B cell (primary cell): ENCODE data around the gene RPRD1A. TPM values are rescaled to one million over a fixed set of nuclear protein-coding genes. Genes with fewer than 3 reads are reported as not detected.

Experiments used
- ATAC-seq: fragments of 200-7000 bp; cut with Tn5 transposase; one replicate; pipeline ENCODE4 v1.10.0; 2021; ENCODE audit warnings: low read depth, mild to moderate bottlenecking, moderate number of reproducible peaks, moderate library complexity
- CTCF ChIA-PET: fragments of 350-600 bp; sonication (Branson Sonifier 250); formaldehyde crosslinking; loops from one replicate; lab custom pipeline; 2021; ENCODE audit warnings: antibody characterized with exemption, inconsistent platforms; lab: Charles Lee
- POLR2A ChIA-PET: fragments of 350-600 bp; sonication (Branson Sonifier 250); formaldehyde crosslinking; loops from one replicate; lab custom pipeline; 2021; ENCODE audit warnings: antibody characterized with exemption; lab: Charles Lee
- DNase-seq: peaks from one replicate; pipeline ENCODE4 v3.0.0; 2013
- H2AFZ ChIP-seq: 2 replicates; pipeline ENCODE4 v1.6.1; 2012; ENCODE audit warnings: mild to moderate bottlenecking, low read depth, low read length; ENCODE audit not compliant: insufficient read depth, poor library complexity, severe bottlenecking
- H3K27ac ChIP-seq, 2 donors: 1 replicate in 1 of 2; 2 replicates in 1 of 2; pipeline ENCODE4 v1.5.1; 2012 to 2013; ENCODE audit warnings: low read length in 2 of 2, mild to moderate bottlenecking in 2 of 2, moderate library complexity in 1 of 2
- H3K27me3 ChIP-seq, 4 experiments: fragments of 200-600 bp in 1 of 4; sonication (generic) in 1 of 4; replicated peaks in 1 of 4; 1 replicate in 2 of 4; 2 replicates in 2 of 4; pipeline versions ENCODE4 v1.6.1 to v1.7.0; 2013 to 2016; ENCODE audit warnings: low read length in 3 of 4, mild to moderate bottlenecking in 2 of 4, mixed read lengths in 1 of 4, moderate library complexity in 1 of 4; ENCODE audit not compliant: insufficient read depth in 4 of 4, control insufficient read depth in 3 of 4; ENCODE audit errors: control extremely low read depth in 1 of 4
- H3K36me3 ChIP-seq, 2 experiments: replicated peaks in 1 of 2; 1 replicate in 1 of 2; 2 replicates in 1 of 2; pipeline versions ENCODE4 v1.6.1 to v1.7.1; 2013; ENCODE audit warnings: low read length in 1 of 2; ENCODE audit not compliant: insufficient read depth in 2 of 2, control insufficient read depth in 1 of 2; ENCODE audit errors: control extremely low read depth in 1 of 2, extremely low read depth in 1 of 2
- H3K4me1 ChIP-seq, 2 donors: fragments of 200-600 bp in 1 of 2; sonication (generic) in 1 of 2; 1 replicate in 1 of 2; 2 replicates in 1 of 2; pipeline versions ENCODE4 v1.5.1 to v1.6.1; 2013 to 2017; ENCODE audit warnings: low read length in 2 of 2; ENCODE audit not compliant: control insufficient read depth in 2 of 2, insufficient read depth in 2 of 2
- H3K4me2 ChIP-seq: replicated peaks from 2 replicates; pipeline ENCODE3; 2012; ENCODE audit warnings: mild to moderate bottlenecking, low read depth, low read length; ENCODE audit not compliant: poor library complexity, severe bottlenecking
- H3K4me3 ChIP-seq, 5 experiments: fragments of 200-600 bp in 1 of 5; sonication (generic) in 1 of 5; 1 replicate in 3 of 5; 2 replicates in 2 of 5; pipeline versions ENCODE4 v1.5.1 to v1.7.0; 2011 to 2016; ENCODE audit warnings: low read length in 4 of 5, mild to moderate bottlenecking in 4 of 5, low read depth in 2 of 5, control low read depth in 1 of 5, moderate library complexity in 1 of 5; ENCODE audit not compliant: insufficient read depth in 1 of 5; ENCODE audit errors: control extremely low read depth in 1 of 5, extremely low read depth in 1 of 5
- H3K79me2 ChIP-seq: fragments of 200-600 bp; sonication (generic); one replicate; pipeline ENCODE4 v1.6.0; 2016; ENCODE audit warnings: low read length; ENCODE audit not compliant: control insufficient read depth, insufficient read depth
- H3K9ac ChIP-seq: fragments of 200-600 bp; sonication (generic); 2 replicates; pipeline ENCODE4 v1.6.1; 2017; ENCODE audit warnings: mild to moderate bottlenecking, low read length, moderate library complexity
- H3K9me3 ChIP-seq, 3 donors: one replicate each; pipeline versions ENCODE4 v1.6.1 to v1.7.1; 2013; ENCODE audit warnings: low read length in 2 of 3; ENCODE audit not compliant: control insufficient read depth in 2 of 3, insufficient read depth in 1 of 3; ENCODE audit errors: control extremely low read depth in 1 of 3
- H4K20me1 ChIP-seq: 2 replicates; pipeline ENCODE4 v1.6.0; 2012; ENCODE audit warnings: mild to moderate bottlenecking, low read length; ENCODE audit not compliant: insufficient read depth, control insufficient read depth, poor library complexity, severe bottlenecking
- H3K27ac Mint-ChIP-seq: one replicate; pipeline ENCODE4 v1.8.0; 2021; ENCODE audit warnings: mixed read lengths
- H3K27me3 Mint-ChIP-seq: one replicate; pipeline ENCODE4 v1.8.0; 2021; ENCODE audit warnings: mixed read lengths
- H3K4me1 Mint-ChIP-seq: one replicate; pipeline ENCODE4 v1.8.0; 2021; ENCODE audit warnings: mixed read lengths
- H3K4me3 Mint-ChIP-seq: one replicate; pipeline ENCODE4 v1.8.0; 2021; ENCODE audit warnings: mixed read lengths
- H3K9me3 Mint-ChIP-seq: one replicate; pipeline ENCODE4 v1.8.0; 2022; ENCODE audit warnings: mixed read lengths; ENCODE audit not compliant: insufficient read depth
- EZH2 ChIP-seq: IDR thresholded peaks from 2 replicates; pipeline ENCODE4 v1.6.1; 2012; ENCODE audit warnings: borderline replicate concordance, low read depth, mild to moderate bottlenecking, moderate library complexity, low read length; ENCODE audit not compliant: insufficient read depth, poor library complexity, severe bottlenecking
- whole genome bisulfite sequencing: methylation state at CpG from one replicate; pipeline ENCODE4 v1.1.5; 2013; ENCODE audit warnings: missing lambda C conversion rate; ENCODE audit not compliant: insufficient coverage; 5-methylcytosine and 5-hydroxymethylcytosine counted together
- intact Hi-C: fragments of 100-400 bp; cut with micrococcal nuclease; formaldehyde crosslinking; loops from one replicate; pipeline ENCODE4 v1.10.0; 2022
- polyA plus RNA-seq: library from polyadenylated mRNA; depleted of rRNA; stranded (reverse); fragments of >200 nt; gene quantifications from 2 replicates; pipeline ENCODE4 v1.2.3, GENCODE V29; 2012
- total RNA-seq, 2 donors: library from RNA; stranded (reverse); fragments of 120-200 nt in 1 of 2; gene quantifications; 1 replicate in 1 of 2; 2 replicates in 1 of 2; pipeline versions ENCODE4 v1.2.3 to v1.2.4, GENCODE V29; 2013 to 2022
- TF ChIP-seq, protein P1 (sequence below): fragments of 200-600 bp; IDR thresholded peaks from one replicate; pipeline ENCODE4 v1.8.0; 2022; ENCODE audit warnings: antibody characterized with exemption, mild to moderate bottlenecking

RPRD1A gene
- total and polyA plus RNA-seq, 2 donors (not counting 1 experiment from before 2014, with no cell fraction given) = 27.6 to 62.6 TPM

DNA sequence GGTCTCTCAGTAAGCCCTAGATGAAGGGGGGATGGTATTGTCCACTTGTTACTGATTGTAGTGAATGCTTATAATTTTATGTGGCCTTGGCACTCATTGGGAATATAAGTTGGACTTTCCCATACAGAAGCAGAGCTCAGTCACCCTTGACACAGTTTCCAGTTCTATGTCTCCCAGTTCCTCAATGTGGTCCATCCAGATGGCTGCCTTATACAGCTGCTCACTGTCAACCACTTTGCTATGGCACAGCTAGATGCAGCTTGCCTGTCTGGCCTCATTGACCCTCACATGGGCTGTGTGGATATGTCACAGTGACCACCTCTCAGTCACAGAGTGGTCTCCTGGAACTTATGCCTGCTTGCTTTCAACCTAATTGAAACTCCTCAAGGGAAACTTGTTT lies 40.1 kb upstream of the RPRD1A start:
- H3K9me3 Mint-ChIP-seq = no peaks in the 10 kb centered on the region
- ChIA-PET POLR2A (no interaction called here), CTCF (interaction anchor here (0.7 to 1.8 kb wide), 2 partner anchors 12 to 177 kb away, joined by 3 to 9 read pairs; no protein-coding TSS in a partner anchor)
- Histone ChIP-seq H3K36me3 (peaks cover 0 to 16% of the 10 kb centered on the region in 2 experiments), H3K4me1 (no peaks in the 10 kb centered on the region), H3K4me2 (no peak overlapping the region), H3K9me3 (peaks cover 0 to 4% (median 0%) of the 10 kb centered on the region in 3 donors), H3K27ac (no peak overlapping the region), H2AFZ (no peak overlapping the region), H3K27me3 (no peaks in the 10 kb centered on the region), H4K20me1 (no peaks in the 10 kb centered on the region), H3K9ac (no peak overlapping the region), H3K79me2 (no peaks in the 10 kb centered on the region), H3K4me3 (no peak overlapping the region)
- no peak for TF ChIP-seq EZH2
- TF ChIP-seq, protein P1, sequence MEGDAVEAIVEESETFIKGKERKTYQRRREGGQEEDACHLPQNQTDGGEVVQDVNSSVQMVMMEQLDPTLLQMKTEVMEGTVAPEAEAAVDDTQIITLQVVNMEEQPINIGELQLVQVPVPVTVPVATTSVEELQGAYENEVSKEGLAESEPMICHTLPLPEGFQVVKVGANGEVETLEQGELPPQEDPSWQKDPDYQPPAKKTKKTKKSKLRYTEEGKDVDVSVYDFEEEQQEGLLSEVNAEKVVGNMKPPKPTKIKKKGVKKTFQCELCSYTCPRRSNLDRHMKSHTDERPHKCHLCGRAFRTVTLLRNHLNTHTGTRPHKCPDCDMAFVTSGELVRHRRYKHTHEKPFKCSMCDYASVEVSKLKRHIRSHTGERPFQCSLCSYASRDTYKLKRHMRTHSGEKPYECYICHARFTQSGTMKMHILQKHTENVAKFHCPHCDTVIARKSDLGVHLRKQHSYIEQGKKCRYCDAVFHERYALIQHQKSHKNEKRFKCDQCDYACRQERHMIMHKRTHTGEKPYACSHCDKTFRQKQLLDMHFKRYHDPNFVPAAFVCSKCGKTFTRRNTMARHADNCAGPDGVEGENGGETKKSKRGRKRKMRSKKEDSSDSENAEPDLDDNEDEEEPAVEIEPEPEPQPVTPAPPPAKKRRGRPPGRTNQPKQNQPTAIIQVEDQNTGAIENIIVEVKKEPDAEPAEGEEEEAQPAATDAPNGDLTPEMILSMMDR = no peak
- ATAC-seq (no peak), DNase-seq (no peak)
- intact Hi-C loops = no loop called here
- peaks cover 4% of the 10 kb centered on the region for H3K27me3 Mint-ChIP-seq
- H3K4me3 Mint-ChIP-seq = no peak overlapping the region
- H3K27ac Mint-ChIP-seq = no peak overlapping the region
- no peaks in the 10 kb centered on the region for H3K4me1 Mint-ChIP-seq

DNA sequence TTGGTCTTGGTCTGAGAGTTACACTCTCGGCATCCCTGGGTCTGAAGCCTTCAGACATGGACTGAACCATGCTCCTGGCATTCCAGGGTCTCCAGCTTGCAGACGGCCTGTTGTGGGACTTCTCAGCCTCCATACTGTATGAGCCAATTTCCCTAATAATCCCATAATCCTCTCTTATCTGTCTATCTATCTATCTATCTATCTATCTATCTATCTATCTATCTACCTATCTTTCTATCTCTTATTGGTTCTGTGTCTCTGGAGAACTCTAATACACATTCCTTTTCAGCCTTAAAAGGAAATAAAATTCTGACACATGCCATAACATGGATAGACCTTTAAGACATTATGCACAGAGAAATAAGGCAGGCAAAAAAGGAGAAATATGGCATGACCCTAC lies 37.4 kb upstream of the RPRD1A start:
- Histone ChIP-seq H2AFZ (no peak overlapping the region), H3K27me3 (no peaks in the 10 kb centered on the region), H3K4me2 (no peak overlapping the region), H3K4me3 (no peak overlapping the region), H3K9me3 (peaks cover 0 to 14% (median 4%) of the 10 kb centered on the region in 3 donors), H3K4me1 (no peaks in the 10 kb centered on the region), H3K9ac (no peak overlapping the region), H3K36me3 (no peaks in the 10 kb centered on the region), H4K20me1 (no peaks in the 10 kb centered on the region), H3K79me2 (no peaks in the 10 kb centered on the region), H3K27ac (no peak overlapping the region)
- Mint-ChIP-seq H3K9me3 (no peaks in the 10 kb centered on the region), H3K4me3 (no peak overlapping the region), H3K27ac (no peak overlapping the region), H3K4me1 (no peaks in the 10 kb centered on the region), H3K27me3 (peaks cover 13% of the 10 kb centered on the region)
- CTCF ChIA-PET = no interaction called here
- POLR2A ChIA-PET = no interaction called here
- ATAC-seq = no peak
- no peak for DNase-seq
- no peak for TF ChIP-seq EZH2
- TF ChIP-seq, protein P1 = no peak
- intact Hi-C loops = no loop called here
- WGBS = 100% methylated on average over 2 of the region's 2 CpGs
